ENCODE results near the gene ADARB2.

The ADARB2 gene

DNA sequence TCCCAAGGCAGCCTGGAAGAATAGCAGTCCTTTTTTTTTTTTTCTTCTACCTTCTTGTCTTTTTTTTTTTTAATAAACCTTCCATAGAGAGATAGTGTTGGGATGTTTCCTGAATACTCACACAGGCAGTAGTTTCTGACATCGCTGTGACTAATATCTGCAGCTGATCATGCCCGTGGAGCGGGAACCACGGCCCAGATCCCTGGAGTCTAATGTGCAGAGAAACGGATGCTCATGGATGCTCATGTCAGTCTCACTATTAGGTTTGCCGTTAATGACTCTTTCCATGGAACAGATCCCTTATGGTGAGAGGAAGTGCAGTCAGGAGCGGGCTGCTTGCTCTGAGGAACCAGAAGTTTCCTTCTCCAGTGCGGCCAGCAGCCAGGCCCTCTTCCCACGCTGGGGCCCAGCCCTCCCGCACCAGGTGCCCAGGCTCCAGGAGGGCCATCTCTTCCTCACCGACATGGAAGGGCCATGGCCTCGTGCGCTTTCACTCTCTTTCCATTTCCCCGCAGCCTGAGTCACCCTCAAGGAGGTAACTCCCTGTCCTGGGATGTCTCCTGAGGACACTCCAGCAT lies 548.7 kb downstream of the ADARB2 start:
- Histone ChIP-seq H2AFZ (ENCODE audit: low read length, unreplicated experiment) (no peak overlapping the region), H3K27ac (ENCODE audit: low read depth, low read length) (no peak overlapping the region), H3K79me2 (ENCODE audit: control insufficient read depth, insufficient read depth, low read length, unreplicated experiment) (no peaks in the 10 kb centered on the region), H3K4me3 (ENCODE audit: low read depth, low read length) (no peak overlapping the region), H3K4me1 (ENCODE audit: control insufficient read depth, insufficient read depth, low read length, unreplicated experiment) (no peaks in the 10 kb centered on the region), H3K36me3 (ENCODE audit: insufficient read depth, low read length) (no peaks in the 10 kb centered on the region), H3K27me3 (ENCODE audit: insufficient read depth, low read length) (peaks cover 32% of the 10 kb centered on the region)

DNA sequence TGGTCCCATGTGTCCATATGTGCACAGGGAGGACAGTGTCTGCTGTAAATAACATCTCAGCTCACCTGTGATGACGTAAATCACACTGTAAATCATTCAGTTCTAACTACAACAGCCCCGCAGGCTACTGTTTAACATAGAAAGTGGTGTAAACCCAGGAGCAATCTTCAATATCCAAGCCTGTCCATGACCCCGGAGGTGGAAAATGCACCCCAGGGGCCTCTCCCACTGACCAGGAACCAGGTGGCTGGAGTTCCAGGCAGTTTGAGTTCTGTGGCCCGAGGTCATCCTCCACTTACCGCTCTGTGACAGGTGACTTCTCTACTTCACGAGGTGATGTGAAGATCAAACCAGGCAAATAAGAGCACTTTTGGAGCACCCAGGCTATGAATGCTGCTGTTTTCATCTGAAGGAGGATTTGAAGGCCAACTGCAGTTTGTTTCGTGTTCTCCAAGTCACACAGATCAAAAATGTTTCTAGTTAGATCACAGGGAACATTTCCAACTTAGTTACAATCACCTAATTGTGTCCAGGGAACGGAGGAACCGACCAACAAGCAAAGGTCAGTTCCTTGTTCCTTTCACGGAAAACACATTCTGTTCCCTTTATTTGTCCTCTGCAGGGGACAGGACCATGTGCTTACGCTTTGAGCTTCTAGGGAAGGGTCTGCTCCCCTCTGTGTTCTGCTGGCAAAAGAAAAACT lies 549.3 kb downstream of the ADARB2 start:
- H3K4me3 ChIP-seq (ENCODE audit: low read depth, low read length): no peak overlapping the region
- H3K79me2 ChIP-seq (ENCODE audit: control insufficient read depth, insufficient read depth, low read length, unreplicated experiment): no peaks in the 10 kb centered on the region
- no peaks in the 10 kb centered on the region for H3K36me3 ChIP-seq (ENCODE audit: insufficient read depth, low read length)
- peaks cover 28% of the 10 kb centered on the region for H3K27me3 ChIP-seq (ENCODE audit: insufficient read depth, low read length)
- no peak overlapping the region for H3K27ac ChIP-seq (ENCODE audit: low read depth, low read length)
- H2AFZ ChIP-seq (ENCODE audit: low read length, unreplicated experiment): no peak overlapping the region
- H3K4me1 ChIP-seq (ENCODE audit: control insufficient read depth, insufficient read depth, low read length, unreplicated experiment): no peaks in the 10 kb centered on the region

DNA sequence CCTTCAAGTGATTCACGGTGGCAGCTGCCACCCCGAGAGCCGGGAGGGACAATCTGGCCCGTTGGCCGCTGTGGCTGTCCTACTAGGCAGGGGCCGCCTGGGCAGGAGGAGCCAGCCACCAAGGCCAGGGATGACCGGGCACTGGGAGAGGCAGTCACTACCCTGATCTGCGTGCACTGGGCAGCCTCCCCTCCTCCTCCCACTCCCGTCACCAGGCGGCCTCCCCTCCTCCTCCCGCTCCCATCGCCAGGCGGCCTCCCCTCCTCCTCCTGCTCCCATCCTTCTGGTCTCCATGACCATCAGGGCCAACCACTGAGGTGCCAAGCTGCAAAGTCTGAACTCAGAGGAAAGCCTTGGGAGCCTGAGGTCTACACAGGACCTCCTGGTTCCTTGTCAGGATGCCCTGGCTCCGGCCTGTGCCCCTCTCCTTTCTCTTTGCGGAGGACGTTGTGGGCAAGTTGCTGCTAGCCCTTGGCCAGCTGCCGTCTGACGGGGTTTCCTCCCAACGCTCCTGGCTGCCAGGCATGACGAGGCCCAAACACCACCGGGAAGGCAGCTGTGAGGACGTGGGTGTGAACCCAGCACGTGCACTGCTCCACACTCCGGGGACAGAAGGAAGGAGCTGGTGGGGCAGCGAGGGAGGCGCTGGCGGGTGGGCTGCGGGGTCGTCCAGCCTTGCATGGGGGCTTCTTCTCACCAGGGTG lies 550.0 kb downstream of the ADARB2 start:
- H3K27me3 ChIP-seq (ENCODE audit: insufficient read depth, low read length): peaks cover 26% of the 10 kb centered on the region

DNA sequence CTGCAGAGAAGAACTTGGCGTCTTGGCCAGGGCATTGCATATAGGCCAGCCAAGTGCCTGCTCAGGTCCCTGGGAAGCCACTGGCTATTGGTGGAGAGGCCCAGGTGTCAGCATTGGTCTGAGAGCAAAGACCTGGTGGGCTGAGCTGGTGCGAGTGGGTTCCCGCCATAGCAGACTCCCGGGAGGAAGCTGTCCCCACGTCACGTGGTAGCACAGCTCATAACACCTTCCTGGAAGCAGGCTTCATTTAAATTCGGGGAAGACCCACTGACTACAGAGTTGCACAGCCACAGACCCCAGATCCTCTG lies 550.7 kb downstream of the ADARB2 start:
- Histone ChIP-seq H3K79me2 (ENCODE audit: control insufficient read depth, insufficient read depth, low read length, unreplicated experiment) (no peaks in the 10 kb centered on the region), H3K4me3 (ENCODE audit: low read depth, low read length) (no peak overlapping the region), H3K27me3 (ENCODE audit: insufficient read depth, low read length) (peaks cover 20% of the 10 kb centered on the region), H3K4me1 (ENCODE audit: control insufficient read depth, insufficient read depth, low read length, unreplicated experiment) (no peaks in the 10 kb centered on the region), H3K27ac (ENCODE audit: low read depth, low read length) (no peak overlapping the region), H3K36me3 (ENCODE audit: insufficient read depth, low read length) (no peaks in the 10 kb centered on the region), H2AFZ (ENCODE audit: low read length, unreplicated experiment) (no peak overlapping the region)

More for the DNA sequence above, 550.0 kb downstream of the ADARB2 start:
- H3K4me1 ChIP-seq (ENCODE audit: control insufficient read depth, insufficient read depth, low read length, unreplicated experiment): no peaks in the 10 kb centered on the region
- no peak overlapping the region for H3K27ac ChIP-seq (ENCODE audit: low read depth, low read length)
- no peaks in the 10 kb centered on the region for H3K36me3 ChIP-seq (ENCODE audit: insufficient read depth, low read length)
- H3K79me2 ChIP-seq (ENCODE audit: control insufficient read depth, insufficient read depth, low read length, unreplicated experiment): no peaks in the 10 kb centered on the region
- H2AFZ ChIP-seq (ENCODE audit: low read length, unreplicated experiment): no peak overlapping the region
- H3K4me3 ChIP-seq (ENCODE audit: low read depth, low read length): no peak overlapping the region

DNA sequence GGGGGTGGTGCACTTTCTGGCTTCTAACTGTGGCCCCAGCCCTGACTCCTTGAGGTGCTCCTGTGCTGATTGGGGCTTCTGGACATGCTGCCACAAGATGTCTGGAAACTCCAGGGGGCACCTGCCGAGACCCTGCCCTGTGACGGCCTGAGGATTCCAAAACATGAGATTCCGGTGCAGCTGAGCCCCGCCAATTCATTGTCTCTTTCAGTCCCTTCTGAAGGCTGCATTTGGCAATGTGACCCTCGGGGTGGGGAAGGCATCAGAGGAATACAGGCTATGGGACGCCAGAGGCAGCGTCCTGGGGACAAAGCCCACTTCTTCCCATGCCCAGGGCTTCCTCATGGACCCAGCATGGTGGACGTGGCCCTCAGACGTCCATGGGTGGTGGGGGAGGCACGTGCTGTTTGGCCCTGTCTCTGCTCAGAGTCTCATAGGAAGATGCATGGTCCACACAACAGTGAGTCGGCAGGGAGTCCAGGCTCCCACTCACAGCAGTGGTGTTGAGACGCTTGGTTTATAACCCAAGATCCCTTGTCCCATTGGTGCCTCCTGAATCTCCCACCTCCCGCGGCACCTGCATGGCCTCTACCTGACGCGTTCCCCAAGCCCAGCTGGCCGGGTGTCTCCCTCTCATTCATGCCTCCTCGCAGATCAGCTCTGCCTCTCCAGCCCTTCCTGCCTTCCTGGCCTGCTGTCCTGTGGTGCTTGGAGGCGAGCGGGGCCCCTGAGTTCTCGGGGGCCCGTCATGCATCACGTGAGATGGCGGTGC lies 551.2 kb downstream of the ADARB2 start:
- Histone ChIP-seq H3K27me3 (ENCODE audit: insufficient read depth, low read length) (peaks cover 21% of the 10 kb centered on the region), H2AFZ (ENCODE audit: low read length, unreplicated experiment) (no peak overlapping the region)

DNA sequence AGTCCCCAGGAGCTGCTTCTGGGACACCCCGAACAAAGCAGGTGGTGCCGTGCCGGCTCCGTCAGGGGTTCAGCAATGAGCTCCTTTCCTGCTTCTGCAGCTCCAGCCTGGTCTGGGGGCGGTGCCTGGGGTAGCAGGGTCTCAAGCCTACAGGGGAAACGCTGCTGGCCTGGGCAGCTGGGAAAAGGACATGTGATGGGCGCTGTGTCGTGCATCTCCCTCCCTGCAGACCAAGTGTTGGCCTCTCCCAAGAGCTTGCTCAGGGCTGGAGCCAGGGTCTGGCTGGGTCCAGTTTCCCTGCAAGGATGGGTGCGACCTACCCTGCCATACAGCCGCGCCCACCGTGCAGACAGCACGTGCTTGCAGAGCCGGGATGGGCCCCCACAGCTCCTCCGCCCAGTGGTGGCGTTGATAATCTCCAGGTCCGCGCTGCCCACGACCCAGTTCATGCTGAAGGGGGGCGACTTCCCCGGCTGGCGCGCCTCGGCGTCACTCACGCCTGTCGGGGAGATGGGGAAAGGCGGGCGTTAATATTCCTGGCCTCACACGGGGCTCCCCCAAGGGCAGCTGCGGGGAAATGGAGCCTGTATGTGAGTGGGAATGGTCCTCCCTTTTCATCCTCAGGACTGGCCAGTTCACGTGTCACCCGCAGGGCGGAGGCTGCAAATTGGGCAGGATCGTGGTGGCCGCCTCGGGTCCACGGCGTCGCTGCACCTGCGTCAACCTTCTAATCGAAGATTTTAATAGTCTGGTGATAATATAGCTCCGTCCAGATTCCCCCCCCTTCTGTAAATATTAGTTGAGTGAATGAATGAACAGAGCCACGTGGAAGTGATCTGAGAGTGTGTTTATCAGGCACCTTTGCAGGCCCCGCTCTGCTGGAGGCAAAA lies 552.5 kb downstream of the ADARB2 start:
- H3K79me2 ChIP-seq (ENCODE audit: control insufficient read depth, insufficient read depth, low read length, unreplicated experiment): no peaks in the 10 kb centered on the region
- no peaks in the 10 kb centered on the region for H3K4me1 ChIP-seq (ENCODE audit: control insufficient read depth, insufficient read depth, low read length, unreplicated experiment)
- H3K36me3 ChIP-seq (ENCODE audit: insufficient read depth, low read length): no peaks in the 10 kb centered on the region
- H2AFZ ChIP-seq (ENCODE audit: low read length, unreplicated experiment): no peak overlapping the region
- no peak overlapping the region for H3K4me3 ChIP-seq (ENCODE audit: low read depth, low read length)
- H3K27ac ChIP-seq (ENCODE audit: low read depth, low read length): no peak overlapping the region
- peaks cover 12% of the 10 kb centered on the region; the same call in 1 of the 2 replicates for H3K27me3 ChIP-seq (ENCODE audit: insufficient read depth, low read length)

More for the DNA sequence above, 551.2 kb downstream of the ADARB2 start:
- no peak overlapping the region for H3K4me3 ChIP-seq (ENCODE audit: low read depth, low read length)
- H3K79me2 ChIP-seq (ENCODE audit: control insufficient read depth, insufficient read depth, low read length, unreplicated experiment): no peaks in the 10 kb centered on the region
- no peaks in the 10 kb centered on the region for H3K4me1 ChIP-seq (ENCODE audit: control insufficient read depth, insufficient read depth, low read length, unreplicated experiment)
- no peaks in the 10 kb centered on the region for H3K36me3 ChIP-seq (ENCODE audit: insufficient read depth, low read length)
- no peak overlapping the region for H3K27ac ChIP-seq (ENCODE audit: low read depth, low read length)

DNA sequence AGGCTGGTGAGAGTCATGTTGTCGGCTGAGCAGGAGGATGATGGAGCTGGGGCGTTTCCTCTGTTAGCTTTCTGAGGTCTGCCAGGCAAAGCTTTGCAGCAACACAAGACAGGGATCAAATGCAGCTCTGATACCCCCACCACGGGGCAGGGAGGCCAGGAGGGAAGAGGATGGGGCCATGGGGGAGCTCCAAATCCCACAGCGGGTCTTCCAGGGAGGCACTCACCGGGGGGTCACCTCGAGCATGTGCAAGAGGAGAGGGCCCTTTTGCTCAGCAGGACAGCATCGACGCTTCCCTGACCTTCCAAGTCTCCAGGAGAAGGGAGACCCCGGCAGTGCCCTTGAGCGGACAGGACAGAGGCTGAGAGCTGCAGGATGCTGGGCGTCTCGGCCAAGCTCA lies 553.6 kb downstream of the ADARB2 start:
- Histone ChIP-seq H3K79me2 (ENCODE audit: control insufficient read depth, insufficient read depth, low read length, unreplicated experiment) (no peaks in the 10 kb centered on the region), H2AFZ (ENCODE audit: low read length, unreplicated experiment) (no peak overlapping the region), H3K36me3 (ENCODE audit: insufficient read depth, low read length) (no peaks in the 10 kb centered on the region), H3K4me1 (ENCODE audit: control insufficient read depth, insufficient read depth, low read length, unreplicated experiment) (no peaks in the 10 kb centered on the region), H3K27ac (ENCODE audit: low read depth, low read length) (no peak overlapping the region), H3K27me3 (ENCODE audit: insufficient read depth, low read length) (peaks cover 11% of the 10 kb centered on the region; the same call in 1 of the 2 replicates), H3K4me3 (ENCODE audit: low read depth, low read length) (no peak overlapping the region)

DNA sequence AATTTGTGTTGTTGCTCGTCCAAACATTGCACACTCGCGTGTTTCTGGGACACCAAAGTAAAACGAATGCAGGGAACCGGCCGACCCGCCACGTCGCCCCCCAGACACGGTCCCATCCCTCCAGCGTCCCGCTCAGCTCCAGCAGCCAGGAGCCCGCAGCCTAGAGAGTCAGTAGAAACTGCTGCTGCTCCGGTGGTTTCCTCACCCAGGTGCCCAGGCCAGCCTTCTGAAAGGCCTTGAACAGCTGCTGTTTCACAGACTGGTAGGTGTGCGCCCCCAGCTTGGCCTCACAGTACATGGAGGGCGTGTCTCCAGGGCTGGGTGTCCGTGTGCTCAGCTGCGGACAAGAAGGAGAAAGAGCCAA lies 554.3 kb downstream of the ADARB2 start:
- H3K79me2 ChIP-seq (ENCODE audit: control insufficient read depth, insufficient read depth, low read length, unreplicated experiment): no peaks in the 10 kb centered on the region
- no peaks in the 10 kb centered on the region for H3K4me1 ChIP-seq (ENCODE audit: control insufficient read depth, insufficient read depth, low read length, unreplicated experiment)
- H2AFZ ChIP-seq (ENCODE audit: low read length, unreplicated experiment): no peak overlapping the region
- H3K4me3 ChIP-seq (ENCODE audit: low read depth, low read length): no peak overlapping the region
- H3K36me3 ChIP-seq (ENCODE audit: insufficient read depth, low read length): no peaks in the 10 kb centered on the region
- H3K27me3 ChIP-seq (ENCODE audit: insufficient read depth, low read length): peaks cover 11% of the 10 kb centered on the region; the same call in 1 of the 2 replicates
- no peak overlapping the region for H3K27ac ChIP-seq (ENCODE audit: low read depth, low read length)

DNA sequence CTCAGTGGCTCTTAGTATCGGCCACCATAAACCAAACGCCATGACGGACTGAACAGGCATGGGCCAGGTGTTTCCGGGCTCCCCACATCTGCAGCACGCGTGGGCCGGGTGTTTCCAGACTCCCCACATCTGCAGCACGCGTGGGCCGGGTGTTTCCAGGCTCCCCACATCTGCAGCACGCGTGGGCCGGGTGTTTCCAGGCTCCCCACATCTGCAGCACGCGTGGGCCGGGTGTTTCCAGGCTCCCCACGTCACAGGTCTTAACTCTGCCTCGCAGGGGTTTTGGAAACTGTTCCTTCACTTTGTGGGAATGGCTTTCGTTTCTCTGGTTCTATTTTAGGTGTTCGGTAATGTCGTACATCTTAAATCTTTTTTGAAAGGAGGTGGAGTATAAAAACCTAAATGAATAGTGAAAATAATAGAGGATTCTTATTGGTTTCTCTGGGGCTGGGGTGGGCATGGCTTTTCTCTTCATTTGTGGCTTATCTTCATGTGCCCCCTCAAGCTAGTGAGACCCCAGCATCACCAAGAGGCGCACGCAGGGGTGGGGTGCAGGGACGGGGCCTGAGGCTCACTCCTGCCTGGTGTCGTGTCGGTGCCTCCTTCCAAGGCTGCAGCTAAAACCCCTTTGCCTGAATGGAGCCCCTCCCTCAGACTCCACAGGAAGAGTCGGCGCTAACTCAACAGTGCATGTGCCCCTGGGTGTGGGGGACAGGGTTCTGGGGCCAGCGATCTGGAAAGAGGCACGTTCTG lies 554.9 kb downstream of the ADARB2 start:
- Histone ChIP-seq H3K27ac (ENCODE audit: low read depth, low read length) (no peak overlapping the region), H3K79me2 (ENCODE audit: control insufficient read depth, insufficient read depth, low read length, unreplicated experiment) (no peaks in the 10 kb centered on the region), H3K27me3 (ENCODE audit: insufficient read depth, low read length) (peaks cover 11% of the 10 kb centered on the region; the same call in 1 of the 2 replicates), H3K4me1 (ENCODE audit: control insufficient read depth, insufficient read depth, low read length, unreplicated experiment) (no peaks in the 10 kb centered on the region), H3K4me3 (ENCODE audit: low read depth, low read length) (no peak overlapping the region), H3K36me3 (ENCODE audit: insufficient read depth, low read length) (no peaks in the 10 kb centered on the region), H2AFZ (ENCODE audit: low read length, unreplicated experiment) (no peak overlapping the region)
